Neural cell (in vitro differentiated cells): ENCODE measurements around the gene ZNF157.

ENCODE experiments used
- EZH2 ChIP-seq: fragments of 200-600, 300-800 bp; shearing (Covaris generic), sonication (generic); IDR thresholded peaks from 2 replicates; pipeline ENCODE4 v1.6.1; 2014; ENCODE audit warnings: antibody characterized with exemption, low read length, borderline replicate concordance, mild to moderate bottlenecking; ENCODE audit not compliant: insufficient read depth, poor library complexity, severe bottlenecking
- POLR2AphosphoS5 ChIP-seq: IDR thresholded peaks from 2 replicates; pipeline ENCODE4 v1.6.1; 2012
- RAD21 ChIP-seq: fragments of 450-650 bp; conservative IDR thresholded peaks from 2 replicates; pipeline ENCODE4 v1.6.1; 2014; ENCODE audit warnings: antibody characterized with exemption, mild to moderate bottlenecking, moderate library complexity
- SMC3 ChIP-seq: fragments of 450-650 bp; conservative IDR thresholded peaks from 2 replicates; pipeline ENCODE4 v1.6.1; 2014; ENCODE audit warnings: antibody characterized with exemption, mild to moderate bottlenecking, moderate library complexity; ENCODE audit not compliant: poor library complexity
- TAF1 ChIP-seq: IDR thresholded peaks from 2 replicates; pipeline ENCODE4 v1.6.1; 2012; ENCODE audit warnings: low read depth
- TF ChIP-seq, protein P1 (sequence below): IDR thresholded peaks from 2 replicates; pipeline ENCODE4 v1.6.1; 2012; ENCODE audit warnings: borderline replicate concordance
- TF ChIP-seq, protein P2 (sequence below): fragments of 450-650 bp; IDR thresholded peaks from 2 replicates; pipeline ENCODE4 v1.5.1; 2014; ENCODE audit warnings: antibody characterized with exemption, mild to moderate bottlenecking, moderate library complexity; ENCODE audit not compliant: poor library complexity, severe bottlenecking

DNA sequence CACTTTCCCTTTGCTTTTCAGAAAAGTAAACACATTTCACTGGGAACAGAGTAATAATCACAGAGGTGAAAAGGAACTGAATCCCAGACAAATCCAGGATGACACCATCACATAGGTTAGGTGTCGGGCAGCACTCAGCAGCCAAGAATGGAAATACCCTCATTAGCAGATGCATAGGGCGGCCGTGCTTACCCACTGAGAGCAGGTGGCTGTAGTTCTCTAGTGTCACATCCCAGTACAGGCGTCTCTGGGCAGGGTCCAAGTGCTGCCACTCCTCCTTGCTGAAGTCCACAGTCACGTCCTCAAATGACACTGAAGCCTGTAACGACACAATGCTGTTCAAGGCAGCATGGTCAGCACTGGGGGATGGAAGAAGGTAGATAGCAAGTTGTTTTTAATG is 85.7 kb downstream of the ZNF157 start:
- TF ChIP-seq EZH2 (no peak), SMC3 (no peak), POLR2AphosphoS5 (no peak), TAF1 (no peak), RAD21 (no peak)
- TF ChIP-seq, protein P1, sequence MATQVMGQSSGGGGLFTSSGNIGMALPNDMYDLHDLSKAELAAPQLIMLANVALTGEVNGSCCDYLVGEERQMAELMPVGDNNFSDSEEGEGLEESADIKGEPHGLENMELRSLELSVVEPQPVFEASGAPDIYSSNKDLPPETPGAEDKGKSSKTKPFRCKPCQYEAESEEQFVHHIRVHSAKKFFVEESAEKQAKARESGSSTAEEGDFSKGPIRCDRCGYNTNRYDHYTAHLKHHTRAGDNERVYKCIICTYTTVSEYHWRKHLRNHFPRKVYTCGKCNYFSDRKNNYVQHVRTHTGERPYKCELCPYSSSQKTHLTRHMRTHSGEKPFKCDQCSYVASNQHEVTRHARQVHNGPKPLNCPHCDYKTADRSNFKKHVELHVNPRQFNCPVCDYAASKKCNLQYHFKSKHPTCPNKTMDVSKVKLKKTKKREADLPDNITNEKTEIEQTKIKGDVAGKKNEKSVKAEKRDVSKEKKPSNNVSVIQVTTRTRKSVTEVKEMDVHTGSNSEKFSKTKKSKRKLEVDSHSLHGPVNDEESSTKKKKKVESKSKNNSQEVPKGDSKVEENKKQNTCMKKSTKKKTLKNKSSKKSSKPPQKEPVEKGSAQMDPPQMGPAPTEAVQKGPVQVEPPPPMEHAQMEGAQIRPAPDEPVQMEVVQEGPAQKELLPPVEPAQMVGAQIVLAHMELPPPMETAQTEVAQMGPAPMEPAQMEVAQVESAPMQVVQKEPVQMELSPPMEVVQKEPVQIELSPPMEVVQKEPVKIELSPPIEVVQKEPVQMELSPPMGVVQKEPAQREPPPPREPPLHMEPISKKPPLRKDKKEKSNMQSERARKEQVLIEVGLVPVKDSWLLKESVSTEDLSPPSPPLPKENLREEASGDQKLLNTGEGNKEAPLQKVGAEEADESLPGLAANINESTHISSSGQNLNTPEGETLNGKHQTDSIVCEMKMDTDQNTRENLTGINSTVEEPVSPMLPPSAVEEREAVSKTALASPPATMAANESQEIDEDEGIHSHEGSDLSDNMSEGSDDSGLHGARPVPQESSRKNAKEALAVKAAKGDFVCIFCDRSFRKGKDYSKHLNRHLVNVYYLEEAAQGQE = no peak
- TF ChIP-seq, protein P2, sequence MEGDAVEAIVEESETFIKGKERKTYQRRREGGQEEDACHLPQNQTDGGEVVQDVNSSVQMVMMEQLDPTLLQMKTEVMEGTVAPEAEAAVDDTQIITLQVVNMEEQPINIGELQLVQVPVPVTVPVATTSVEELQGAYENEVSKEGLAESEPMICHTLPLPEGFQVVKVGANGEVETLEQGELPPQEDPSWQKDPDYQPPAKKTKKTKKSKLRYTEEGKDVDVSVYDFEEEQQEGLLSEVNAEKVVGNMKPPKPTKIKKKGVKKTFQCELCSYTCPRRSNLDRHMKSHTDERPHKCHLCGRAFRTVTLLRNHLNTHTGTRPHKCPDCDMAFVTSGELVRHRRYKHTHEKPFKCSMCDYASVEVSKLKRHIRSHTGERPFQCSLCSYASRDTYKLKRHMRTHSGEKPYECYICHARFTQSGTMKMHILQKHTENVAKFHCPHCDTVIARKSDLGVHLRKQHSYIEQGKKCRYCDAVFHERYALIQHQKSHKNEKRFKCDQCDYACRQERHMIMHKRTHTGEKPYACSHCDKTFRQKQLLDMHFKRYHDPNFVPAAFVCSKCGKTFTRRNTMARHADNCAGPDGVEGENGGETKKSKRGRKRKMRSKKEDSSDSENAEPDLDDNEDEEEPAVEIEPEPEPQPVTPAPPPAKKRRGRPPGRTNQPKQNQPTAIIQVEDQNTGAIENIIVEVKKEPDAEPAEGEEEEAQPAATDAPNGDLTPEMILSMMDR = no peak
